Measurements from ENCODE around the gene TTYH1.
"Not testable (repeated sequence)": the region's sequence is repeated elsewhere in the genome, so short reads cannot be mapped to it uniquely, and the experiment has no call there.

The TTYH1 gene

DNA sequence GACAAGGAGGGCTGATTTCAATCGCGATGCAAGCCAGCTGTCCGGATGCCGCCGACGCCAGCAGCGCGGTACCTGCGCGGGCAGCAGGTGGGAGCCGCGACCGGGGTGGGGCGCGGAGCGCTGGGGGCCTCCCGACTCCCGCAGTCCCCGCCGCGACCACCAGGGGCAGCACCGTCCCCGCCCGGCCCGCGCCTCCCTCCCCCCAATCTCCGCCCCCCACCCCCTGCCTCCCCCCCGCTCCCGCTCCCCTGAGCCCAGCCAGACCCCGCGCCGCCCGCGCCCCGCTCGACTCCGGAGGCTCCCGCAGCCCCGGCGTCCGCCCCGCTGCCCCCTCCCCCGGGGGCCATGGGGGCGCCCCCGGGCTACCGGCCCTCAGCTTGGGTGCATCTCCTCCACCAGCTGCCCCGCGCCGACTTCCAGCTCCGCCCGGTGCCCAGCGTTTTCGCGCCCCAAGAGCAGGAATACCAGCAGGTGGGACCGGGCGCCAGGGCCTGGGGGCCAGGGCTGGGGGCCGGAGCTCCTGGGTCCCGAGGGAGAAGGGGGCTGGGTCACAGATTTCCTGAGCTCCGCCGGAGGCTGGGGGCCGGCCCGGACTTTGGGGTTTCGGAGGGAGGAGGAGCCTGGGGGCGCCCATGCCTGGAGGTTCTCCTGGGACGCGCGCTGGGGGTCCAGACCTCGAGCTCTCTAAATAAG lies at the start of gene TTYH1:
TTYH1 (plus strand) TSS at position 257 of the 693 bp plus-strand sequence; CDS start at position 346, 89 bp downstream.
- DNase-seq: no peak

DNA sequence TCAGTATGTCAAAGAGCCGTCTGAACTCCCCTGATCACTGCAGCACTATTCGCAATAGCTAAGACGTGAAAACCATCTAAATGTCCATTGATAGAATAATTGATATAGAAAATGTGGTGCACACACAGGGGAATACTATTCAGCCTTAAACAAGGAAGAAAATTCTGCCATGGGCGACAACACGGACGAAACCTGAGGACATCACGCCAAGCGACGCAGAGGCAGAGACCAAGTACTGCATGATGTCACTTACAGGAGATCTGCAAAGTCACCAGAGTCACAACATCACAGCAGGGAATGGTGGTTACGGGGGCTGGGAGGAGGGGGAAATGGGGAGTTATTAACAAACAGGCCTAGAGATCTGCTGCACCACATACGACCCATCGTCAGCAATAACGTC lies 49.5 kb upstream of the TTYH1 start:
- not testable (repeated sequence) for DNase-seq

DNA sequence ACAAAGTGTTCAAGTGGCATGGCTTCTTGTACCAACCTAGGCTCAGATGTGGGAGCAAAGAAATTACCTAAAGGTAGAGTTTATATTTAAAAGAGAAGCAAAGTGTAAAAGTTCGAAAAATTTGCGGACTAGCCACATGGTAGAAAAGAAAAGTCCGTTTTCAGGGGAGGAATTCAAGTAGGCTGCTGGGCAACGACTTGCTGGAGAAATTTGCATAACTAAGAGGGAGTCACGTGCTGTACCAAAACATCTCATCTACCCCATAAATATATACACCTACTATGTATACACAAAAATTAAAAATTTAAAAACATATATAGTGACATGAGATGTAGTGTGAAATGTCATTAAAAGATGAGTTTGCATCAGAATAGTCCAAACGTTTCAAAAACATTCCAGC lies 48.5 kb upstream of the TTYH1 start:
- no peak for DNase-seq

DNA sequence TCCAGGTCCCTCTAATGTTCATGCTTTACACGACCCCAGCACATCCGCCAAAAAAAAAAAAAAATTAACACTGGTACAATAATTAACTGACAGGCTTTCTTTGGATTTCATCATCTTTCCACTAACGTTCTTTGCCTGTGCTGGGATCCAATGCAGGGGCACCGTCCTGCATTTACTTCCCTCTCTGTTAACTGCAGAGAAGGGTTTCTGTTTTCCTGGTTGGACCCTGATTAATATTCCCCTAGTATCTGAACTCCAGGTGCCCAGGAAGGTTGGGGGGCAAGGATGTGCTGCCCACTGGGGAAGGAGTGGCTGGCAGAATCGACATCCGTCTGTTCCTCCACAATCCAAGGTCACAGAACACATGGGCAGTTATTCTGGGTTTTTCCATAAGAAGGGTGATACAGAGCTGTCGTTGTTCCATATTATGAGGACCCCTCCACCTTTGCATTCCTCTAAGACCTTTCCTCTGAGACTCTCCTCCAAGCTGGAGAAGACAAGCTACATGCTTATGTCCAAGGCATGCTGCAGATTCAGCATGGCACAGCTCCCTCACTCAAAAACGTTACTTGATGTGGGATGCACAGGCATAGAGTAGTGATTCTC lies 46.1 kb upstream of the TTYH1 start:
- DNase-seq: no peak

DNA sequence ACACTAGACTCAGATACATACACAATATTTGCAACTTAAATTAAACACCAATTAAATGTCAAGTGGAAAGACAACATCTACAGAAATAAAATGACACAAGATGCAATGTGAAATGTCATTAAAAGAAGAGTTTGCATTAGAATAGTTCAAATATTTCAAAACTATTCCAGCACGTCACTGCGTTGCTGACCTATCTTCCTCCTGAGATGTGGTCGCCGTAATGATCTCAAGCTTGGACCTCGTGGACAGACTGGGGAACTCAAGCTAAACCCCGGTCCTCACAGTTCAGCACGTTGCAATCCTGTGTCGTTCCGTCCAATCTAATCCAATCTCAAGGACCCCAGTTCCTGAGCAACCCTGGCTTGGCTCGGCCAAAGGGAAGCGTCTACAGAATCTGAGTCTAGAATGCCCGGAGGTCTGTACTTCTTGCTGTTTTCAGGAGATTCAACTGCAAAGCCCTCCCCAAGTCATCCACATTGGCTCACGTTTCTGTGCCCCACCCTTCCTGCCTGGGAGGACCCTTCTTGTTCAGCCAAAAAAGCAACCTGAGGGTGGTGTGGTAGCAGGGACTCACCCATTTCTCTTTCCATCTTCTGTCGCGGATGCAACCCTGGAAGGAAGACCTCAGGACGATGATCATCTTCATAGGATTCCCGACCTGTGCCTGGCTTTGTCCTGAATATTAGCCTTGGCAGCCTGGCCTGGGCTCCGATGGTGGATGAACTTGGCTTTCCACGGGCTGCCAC lies 45.4 kb upstream of the TTYH1 start:
- DNase-seq: not testable (repeated sequence)

DNA sequence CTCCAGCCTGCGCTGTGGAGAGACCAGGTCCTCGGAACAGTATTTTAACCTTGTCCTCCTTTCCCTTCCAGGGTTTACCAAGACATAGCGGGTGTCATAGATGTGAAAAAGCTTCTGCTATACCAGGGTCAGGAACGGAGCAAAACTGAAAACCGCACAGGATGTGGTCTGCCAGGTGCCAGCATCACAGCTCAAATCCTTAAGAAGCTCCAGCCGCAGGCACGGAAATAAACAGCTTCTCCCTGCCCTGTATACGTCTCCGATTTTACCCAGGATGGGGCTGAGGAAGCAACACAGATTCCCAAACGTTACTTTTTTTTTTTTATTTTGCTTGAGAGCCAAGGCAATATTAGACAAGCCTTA lies 44.8 kb upstream of the TTYH1 start:
- DNase-seq: not testable (repeated sequence)

DNA sequence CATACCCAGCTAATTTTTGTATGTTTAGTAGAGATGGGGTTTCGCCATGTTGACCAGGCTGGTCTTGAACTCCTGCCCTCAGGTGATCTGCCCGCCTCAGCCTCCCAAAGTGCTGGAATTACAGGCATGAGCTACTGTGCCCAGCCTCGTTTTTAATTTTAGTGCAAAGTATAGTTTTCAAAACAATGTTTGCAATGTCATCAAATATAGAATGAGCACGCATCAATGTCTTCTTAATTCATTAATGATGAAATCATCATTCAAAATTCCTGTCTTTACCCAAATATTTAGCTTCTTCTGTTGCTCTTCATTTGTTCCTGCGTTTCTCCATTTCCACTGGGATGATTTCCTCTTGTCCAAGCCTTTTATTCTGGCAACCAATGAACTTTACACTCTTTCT lies 43.8 kb upstream of the TTYH1 start:
- DNase-seq: not testable (repeated sequence)

DNA sequence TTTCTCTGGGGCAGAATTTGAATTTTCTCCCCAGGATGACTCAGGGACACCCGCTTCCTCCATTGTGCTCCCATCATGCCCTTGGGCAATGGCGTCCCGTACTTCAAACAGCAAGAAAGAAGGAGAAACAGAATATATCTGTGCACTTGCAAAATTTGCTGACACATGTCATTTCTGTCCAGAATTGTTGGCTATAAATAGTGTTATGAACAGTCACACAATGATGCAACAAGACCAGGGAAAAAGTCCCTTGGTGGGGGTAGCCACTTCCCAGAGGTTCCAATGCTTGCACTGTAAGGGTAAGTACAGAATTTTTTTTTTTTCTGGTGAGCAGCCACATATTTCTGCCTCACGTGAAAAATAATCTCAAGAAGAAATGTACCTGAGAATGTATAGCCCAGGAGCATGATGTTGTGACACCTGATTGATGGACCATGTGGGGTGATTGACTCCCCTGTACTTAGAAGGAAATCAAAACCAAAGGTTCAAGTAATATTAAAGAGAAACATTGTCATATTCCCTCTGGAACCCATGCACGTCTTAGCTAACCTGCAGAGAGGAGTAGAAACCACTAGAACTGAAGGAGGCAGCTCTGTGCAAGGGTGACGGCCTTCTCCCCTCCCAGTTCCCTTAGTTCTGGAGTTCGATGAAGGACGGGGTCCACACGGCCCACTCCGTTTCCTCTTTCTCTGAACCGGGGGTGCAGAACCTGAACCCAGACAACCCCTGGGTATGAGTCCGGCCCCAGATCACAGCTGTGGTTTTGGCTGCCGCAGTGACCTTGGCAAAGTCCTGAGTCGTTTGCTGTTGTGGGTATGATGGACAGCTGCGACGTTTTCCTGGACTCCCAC lies 41.3 kb upstream of the TTYH1 start:
- DNase-seq: no peak

DNA sequence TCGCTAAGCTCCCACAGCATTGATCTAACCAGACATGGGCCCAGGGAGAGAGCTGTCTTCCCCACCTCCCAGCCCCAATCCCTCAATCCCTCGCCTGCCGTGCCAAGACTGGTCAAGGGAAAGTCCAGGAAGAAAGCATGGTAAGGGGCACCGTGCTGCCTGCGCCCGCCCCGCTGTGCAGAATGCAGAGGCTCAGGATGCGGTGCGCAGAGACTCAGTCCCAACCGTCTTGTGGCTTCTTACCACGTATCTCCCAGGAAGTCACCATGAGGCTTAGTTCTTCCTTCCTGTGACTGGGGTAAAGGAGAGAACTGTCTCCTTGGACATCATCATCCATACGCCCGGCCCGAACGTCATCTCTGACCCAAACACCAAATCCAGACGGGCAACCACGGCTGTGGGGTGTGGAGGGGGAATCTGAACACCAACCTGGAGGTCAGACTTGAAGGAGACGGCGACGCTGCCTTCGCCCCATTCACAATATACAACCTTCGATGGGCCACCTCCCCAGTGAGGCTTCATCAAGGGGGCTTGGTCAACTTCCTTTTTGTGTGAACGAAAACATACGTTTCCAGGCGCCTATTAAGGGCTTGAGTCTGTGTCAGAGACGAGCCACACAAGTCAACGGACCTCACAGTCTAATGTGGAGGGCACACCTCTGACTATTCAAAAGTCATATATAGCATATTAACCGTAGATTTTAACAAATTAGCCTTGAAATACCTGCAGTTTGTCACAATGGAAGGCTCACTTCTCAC lies 39.9 kb upstream of the TTYH1 start:
- DNase-seq: not testable (repeated sequence)

DNA sequence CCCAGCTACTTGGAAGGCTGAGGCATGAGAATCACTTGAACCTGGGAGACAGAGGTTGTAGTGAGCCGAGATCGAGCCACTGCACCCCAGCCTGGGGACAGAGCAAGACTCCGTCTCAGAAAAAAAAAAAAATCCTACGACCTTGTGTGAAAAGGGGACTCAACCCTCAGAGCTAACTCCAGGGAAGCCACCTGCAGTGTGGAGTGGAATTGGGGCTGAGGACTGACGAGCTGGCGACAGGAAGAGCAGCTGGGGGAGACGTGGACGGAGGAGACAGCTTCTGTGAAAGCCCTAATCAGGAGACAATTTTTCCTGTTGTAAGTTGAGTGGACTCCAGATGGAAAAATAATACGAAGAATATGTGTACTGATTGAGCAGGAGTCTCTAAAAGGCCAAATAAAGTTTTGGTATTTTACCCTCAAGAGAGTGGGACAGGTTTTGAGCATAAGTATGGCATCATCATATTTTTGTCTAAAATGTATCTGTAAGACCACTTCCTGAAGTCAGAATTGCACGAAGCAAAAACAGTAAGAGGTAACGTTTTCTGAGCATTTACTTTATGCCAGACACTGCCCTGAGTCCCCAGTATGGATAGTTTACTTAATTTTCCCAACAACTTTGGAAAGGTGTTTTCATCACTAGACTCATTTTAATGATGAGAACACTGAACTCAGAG lies 38.5 kb upstream of the TTYH1 start:
- no peak for DNase-seq

DNA sequence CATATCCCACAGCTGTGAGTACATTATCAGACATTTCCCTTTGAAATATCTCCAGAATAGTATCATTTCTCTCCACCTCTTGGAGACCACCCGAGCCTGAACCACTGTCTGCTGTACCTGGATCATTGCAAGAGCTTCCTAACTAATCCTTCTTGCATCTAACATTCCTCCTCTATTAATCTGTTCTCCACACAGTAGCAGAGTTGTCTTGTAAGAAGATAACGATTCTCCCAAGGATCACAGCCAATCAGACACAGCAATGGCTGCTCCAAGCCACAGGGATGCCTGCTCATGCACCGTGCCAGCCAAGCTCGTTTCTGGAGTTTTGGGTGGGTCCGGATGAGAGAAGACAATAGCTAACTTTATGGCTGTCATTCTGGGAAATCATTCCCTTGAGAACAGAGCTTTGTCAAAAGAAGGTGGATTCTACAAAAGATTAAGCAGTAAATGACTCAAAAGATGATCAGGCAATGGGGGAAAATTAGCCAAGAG lies 36.0 kb upstream of the TTYH1 start:
- no peak for DNase-seq

DNA sequence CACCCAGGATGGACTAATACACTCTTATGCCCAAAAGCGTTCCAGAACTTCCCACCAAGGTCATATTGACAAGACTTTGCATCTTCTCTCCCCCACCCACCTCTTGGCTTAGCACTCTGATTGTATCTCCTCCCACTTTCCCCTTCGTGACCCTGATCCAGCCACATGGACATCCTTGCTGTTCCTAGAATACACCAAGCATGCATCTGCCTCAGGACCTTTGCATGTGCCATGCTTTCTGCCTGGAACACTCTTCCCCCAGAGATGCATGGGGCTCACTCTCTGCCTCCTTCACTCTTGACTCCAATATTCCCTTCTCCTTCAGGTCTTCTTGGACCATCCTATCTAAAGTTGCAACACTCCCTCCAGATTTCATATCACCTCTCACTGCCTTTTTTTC lies 34.4 kb upstream of the TTYH1 start:
- no peak for DNase-seq

DNA sequence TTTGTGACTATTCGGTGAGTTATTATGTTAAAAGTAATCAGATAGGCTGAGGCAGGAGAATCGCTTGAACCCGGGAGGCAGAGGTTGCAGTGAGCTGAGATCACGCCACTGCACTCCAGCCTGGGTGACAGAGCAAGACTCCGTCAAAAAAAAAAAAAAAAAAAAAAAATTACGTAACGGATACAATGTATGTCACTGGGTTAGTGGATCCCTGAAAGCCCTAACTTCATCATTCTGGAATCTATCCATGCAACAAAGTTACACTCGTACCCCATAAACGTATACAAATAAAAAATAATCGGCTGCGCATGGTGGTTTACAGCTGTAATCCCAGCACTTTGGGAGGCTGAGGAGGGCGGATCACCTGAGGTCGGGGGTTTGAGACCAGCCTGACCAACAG lies 33.2 kb upstream of the TTYH1 start:
- not testable (repeated sequence) for DNase-seq

DNA sequence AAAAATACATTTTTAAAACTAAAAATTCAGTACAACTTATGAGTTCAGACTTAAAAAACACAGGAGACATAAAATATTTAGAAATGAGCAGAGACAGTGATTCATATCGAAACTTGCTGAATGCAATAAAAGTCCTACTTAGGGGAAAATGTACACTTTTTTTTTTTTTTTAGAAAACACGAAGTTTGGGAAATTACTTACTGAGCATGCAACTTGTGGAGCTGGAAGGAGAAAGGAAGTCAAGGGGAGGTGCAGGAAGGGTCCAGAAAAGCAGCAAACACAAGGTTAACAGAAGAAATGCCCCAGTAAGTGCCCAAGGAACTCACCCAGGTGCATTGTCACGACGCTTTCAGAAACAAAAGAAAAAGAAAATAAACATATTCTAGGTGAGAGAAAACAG lies 31.9 kb upstream of the TTYH1 start:
- DNase-seq: no peak

DNA sequence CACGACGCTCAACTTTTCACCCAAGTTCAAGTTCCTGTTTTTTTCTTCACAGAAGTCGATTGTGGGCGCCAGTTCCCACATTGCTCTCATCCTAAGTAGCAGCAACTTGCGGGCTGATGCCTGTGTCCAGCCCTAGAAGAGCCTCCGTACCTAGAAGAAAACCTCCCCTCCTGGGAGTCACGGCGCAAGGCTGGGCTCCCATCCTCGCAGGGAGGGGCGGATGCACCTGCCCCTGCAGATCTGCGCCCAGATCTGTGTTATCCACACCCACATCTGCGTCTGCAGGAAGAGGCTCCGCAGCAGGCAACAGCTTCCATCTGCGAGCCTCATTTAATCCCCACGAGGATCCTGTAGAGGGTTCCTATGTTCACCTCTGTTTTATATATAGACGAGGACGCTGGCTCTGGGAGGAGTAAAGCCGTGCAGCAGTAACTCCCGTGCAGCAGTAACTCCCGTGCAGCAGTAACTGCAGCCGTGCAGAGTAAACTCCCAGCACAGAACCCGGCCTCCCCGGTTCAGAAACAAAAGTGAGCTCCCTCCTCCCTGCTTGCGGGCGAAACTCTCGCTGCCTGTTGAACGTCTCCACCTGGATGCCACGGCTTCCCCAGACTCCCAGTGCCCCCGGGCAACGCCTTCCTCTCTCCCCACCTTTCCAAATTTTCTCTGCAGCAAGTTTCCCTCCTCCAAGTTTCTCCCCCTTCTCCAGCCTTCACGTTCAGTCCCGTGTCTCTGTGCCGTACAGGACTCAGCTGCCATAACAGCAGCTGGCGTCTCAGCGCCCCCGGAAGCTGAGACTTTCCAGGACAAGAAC lies 27.1 kb upstream of the TTYH1 start:
- DNase-seq: no peak

DNA sequence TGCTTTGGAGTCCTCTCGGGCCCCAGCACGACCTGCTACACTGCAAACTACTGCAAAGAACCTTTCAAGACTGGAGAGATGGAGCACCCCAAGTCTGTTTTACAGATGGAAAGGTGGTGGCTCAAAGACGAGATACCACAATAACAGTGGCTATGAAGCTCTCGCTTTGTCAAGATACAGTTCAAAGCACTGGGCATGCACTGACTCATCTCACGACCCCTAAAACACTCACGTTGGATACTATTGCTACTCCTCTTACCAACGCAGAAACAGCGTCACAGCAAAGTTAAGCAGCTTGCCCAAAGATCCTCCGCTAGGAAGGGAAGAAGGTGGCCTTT lies 26.5 kb upstream of the TTYH1 start:
- DNase-seq: no peak

DNA sequence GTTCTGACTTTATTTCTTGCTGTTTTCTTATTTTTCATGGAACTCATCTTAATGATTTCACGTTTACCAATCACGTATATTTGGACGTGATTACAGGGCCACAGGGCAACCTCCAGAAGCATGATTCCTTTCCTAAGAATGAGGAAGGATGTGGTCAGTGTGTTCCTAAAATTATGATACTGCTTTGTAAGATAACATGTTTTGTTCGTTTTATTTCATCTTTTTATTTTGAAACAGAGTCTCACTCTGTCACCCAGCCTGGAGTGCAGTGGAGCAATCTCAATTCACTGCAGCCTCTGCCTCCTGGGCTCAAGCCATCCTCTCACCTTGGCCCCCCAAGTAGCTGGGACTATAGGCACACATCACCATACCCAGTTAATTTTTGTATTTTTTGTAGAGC lies 25.7 kb upstream of the TTYH1 start:
- DNase-seq: no peak

DNA sequence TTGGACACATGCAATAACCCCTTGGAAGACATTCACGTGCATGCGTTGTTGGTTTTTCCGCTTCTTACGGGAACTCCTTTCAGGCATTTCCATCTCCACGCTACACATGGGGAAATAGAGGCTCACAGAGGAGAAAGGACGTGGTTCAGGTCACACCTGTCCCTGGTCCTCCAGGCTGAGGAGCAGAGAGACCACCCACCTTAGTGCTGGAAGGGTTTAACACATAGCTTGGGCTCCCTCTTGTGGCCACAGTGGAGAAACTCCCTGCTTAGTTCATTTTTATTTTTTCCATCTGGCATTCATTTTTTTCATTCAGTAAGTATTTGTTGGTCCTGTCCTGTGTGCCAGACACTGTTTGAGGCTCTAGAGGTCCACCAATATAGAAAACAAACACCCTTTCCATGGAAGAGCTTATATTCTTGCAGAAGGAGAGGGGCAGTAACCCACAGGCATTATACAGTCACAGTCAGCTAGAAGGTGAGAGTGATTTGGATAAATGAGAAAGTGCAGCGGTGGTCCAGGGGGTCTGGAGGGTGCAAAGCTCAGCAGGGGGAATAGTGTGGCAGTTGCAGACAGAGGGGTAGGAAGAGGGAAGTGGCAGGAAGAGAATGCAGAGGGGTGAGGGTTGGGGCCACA lies 24.2 kb upstream of the TTYH1 start:
- DNase-seq: peak; percentile 77

DNA sequence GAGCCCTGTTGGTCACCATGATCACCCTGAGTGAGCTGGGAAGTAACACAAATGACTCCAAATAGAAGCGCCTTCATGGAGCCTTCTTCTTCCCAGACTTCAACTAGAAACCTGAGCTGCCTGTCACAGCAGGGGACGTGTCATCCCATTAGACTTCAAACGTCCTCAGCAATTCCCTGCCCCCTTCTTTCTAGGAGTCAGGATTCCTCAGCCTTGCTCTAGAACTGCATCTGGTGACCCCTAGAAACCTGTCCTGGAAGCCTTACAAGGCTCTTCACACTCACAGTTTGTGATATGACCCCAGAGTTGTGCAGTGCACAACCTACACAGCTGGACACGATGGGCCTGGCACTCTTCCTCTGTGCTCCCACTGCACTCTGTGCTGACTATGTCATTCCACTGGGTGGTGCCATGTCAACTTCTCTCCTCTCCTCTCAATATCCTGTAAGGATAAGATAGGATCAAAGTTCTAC lies 23.6 kb upstream of the TTYH1 start:
- DNase-seq: no peak

DNA sequence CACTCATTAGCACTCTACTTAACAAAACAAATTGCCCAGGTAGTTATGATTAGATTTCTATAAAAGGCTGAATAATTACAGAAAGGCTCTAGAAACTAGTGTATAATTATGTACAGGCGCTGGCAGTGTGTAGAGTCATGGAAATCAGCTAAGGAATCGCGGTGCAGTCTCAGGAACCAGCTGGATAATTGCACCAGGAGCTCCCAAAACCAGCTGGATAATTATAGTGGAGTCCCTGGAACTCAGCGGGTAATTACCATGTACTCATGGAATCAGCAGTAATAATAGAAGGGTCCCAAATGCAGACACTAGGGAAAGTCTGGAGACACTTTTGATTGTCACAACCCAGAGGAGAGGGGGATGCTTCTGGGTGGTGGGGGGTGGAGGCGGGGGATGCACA lies 23.2 kb upstream of the TTYH1 start:
- no peak for DNase-seq

All from right forelimb (tissue), 1 donor.